ENCODE data around the gene PDPR.
"Not testable (repeated sequence)": the region's sequence is repeated elsewhere in the genome, so short reads cannot be mapped to it uniquely, and the experiment has no call there.

PDPR gene

DNA sequence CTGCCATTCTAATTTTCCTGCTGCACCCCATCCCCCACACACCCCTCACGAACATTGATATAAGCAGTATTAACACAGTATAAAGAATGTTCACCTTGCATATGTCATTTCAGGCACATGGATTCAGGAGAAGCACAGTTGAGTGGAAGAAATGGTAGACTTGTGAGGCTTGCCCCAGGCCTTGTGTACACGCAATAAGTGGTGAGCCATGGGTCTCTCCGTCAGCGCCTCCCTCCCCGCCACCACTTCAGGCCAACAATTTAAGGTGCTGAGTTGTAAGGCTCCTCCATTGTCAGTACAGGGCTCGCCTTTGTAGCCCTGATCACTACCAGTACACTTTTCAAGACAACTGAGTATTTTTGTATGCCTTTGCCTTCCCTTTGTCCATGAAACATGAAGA, 47.2 kb downstream of the PDPR start:
- Histone ChIP-seq H3K36me3 (ENCODE audit: insufficient read depth, low read length) (0 out of 2 replicates have a peak, but pooled peaks cover 2% of the 10 kb centered on the region), H3K27me3 (ENCODE audit: insufficient read depth, low read length) (no peaks in the 10 kb centered on the region), H3K4me3 (ENCODE audit: low read depth, low read length) (no peak overlapping the region), H3K4me1 (ENCODE audit: control insufficient read depth, insufficient read depth, low read length, unreplicated experiment) (peaks cover 11% of the 10 kb centered on the region), H2AFZ (ENCODE audit: low read length, unreplicated experiment) (no peak overlapping the region), H3K79me2 (ENCODE audit: control insufficient read depth, insufficient read depth, low read length, unreplicated experiment) (no peaks in the 10 kb centered on the region), H3K27ac (ENCODE audit: low read depth, low read length) (no peak overlapping the region)

DNA sequence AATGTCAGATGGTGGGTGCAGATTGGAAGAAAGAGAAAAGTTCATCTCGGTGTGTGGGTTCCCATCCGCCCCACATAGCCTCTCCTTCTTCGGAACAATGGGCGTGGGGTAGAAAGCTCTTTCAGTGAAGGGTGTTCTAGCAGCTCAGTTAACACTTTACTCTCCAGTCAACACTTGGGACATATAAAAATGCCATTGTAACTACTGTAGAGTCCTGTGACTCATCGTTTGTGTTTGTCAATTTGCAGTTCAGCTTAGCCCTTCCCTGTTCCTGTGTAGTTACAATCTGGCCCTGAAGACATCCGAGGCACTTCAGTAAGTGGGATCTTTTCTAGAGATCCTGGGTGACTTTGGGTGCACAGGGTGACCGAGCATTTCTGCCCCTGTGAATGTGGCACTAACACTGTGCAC, 47.9 kb downstream of the PDPR start:
- no peak overlapping the region for H2AFZ ChIP-seq (ENCODE audit: low read length, unreplicated experiment)
- no peaks in the 10 kb centered on the region for H3K79me2 ChIP-seq (ENCODE audit: control insufficient read depth, insufficient read depth, low read length, unreplicated experiment)
- no peak overlapping the region for H3K27ac ChIP-seq (ENCODE audit: low read depth, low read length)
- H3K4me1 ChIP-seq (ENCODE audit: control insufficient read depth, insufficient read depth, low read length, unreplicated experiment): peaks cover 11% of the 10 kb centered on the region
- no peaks in the 10 kb centered on the region for H3K27me3 ChIP-seq (ENCODE audit: insufficient read depth, low read length)
- H3K36me3 ChIP-seq (ENCODE audit: insufficient read depth, low read length): 0 out of 2 replicates have a peak, but pooled peaks cover 2% of the 10 kb centered on the region
- no peak overlapping the region for H3K4me3 ChIP-seq (ENCODE audit: low read depth, low read length)

DNA sequence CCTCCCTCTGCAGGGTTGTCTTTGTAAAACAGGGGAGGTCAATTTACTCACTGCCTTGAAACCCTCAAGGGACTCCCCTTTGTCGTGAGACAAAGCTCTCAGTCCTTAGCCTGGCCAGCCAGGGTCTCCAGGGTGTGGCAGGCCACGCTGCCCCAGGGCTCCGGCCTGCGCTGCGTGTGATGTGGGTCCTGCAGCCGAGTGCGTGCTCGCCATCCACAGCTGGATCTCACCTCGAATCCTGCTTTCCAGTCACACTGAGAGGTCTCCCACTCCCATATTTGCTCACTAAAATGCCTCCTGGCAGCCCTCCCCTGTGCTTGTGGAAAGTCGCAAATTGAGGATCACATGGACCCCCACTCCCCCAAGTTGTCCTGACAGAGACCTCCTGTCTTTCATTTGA, 49.5 kb downstream of the PDPR start:
- Histone ChIP-seq H2AFZ (ENCODE audit: low read length, unreplicated experiment) (no peak overlapping the region), H3K4me3 (ENCODE audit: low read depth, low read length) (no peak overlapping the region), H3K79me2 (ENCODE audit: control insufficient read depth, insufficient read depth, low read length, unreplicated experiment) (no peaks in the 10 kb centered on the region), H3K4me1 (ENCODE audit: control insufficient read depth, insufficient read depth, low read length, unreplicated experiment) (peaks cover 11% of the 10 kb centered on the region), H3K27me3 (ENCODE audit: insufficient read depth, low read length) (no peaks in the 10 kb centered on the region), H3K36me3 (ENCODE audit: insufficient read depth, low read length) (0 out of 2 replicates have a peak, but pooled peaks cover 2% of the 10 kb centered on the region), H3K27ac (ENCODE audit: low read depth, low read length) (no peak overlapping the region)

DNA sequence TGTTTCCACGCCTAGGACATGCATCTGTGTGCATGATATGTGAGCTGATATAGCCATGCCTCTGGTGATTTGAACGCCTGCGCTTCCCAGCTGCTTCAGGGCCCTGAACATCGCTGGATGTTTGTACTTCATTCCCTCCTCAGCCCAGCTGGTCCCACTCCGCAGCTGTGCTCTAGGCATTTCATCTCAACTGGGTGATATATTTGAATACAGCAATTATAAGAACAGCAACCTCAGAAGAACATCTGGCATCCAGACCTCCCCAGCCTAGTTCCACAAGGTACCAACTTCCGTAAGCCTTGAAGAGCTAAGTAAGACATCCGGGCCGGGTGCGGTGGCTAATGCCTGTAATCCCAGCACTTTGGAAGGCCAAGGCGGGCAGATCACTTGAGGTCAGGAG, 52.6 kb downstream of the PDPR start:
- not testable (repeated sequence) for H3K36me3 ChIP-seq (ENCODE audit: insufficient read depth, low read length); H3K4me3 ChIP-seq (ENCODE audit: low read depth, low read length); H3K27me3 ChIP-seq (ENCODE audit: insufficient read depth, low read length); H2AFZ ChIP-seq (ENCODE audit: low read length, unreplicated experiment); H3K27ac ChIP-seq (ENCODE audit: low read depth, low read length); H3K79me2 ChIP-seq (ENCODE audit: control insufficient read depth, insufficient read depth, low read length, unreplicated experiment)
- peaks cover 10% of the 10 kb centered on the region for H3K4me1 ChIP-seq (ENCODE audit: control insufficient read depth, insufficient read depth, low read length, unreplicated experiment)

DNA sequence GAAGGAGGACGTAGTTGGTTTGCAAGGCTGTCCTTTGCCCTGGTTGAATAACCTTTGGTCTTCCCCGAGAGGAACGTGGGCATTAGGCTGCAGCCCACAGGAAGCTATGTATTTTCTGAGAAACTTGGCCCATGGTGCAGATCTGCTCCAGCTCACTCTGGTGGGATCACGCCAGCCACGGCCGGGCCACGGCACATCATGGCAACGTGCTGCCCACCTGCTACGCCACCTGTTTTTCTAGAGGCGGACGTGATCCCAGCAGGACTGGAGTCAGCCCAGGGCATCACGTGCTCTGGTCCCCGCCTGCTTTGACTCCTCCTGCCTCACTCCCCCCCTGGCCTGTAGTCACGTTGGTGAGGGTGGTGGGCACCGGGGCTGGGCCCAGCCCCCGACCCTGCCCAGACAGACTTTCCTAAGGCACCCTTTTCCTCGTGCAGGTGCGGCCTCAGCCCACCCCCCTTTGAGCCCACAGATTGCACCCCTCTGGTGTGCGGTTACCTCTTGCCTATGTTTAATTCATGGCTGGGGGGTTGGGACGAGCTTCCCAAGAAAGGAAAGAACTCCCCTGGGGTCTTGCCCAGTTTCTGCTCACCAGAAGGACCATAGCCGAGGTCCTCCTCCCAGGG, 59.2 kb downstream of the PDPR start, which contains the start of gene CLEC18C:
CLEC18C (plus strand) TSS at position 576 of the 626 bp plus-strand sequence. CDS start 492 bp downstream, outside the sequence.
- H2AFZ ChIP-seq (ENCODE audit: low read length, unreplicated experiment); H3K4me3 ChIP-seq (ENCODE audit: low read depth, low read length); H3K4me1 ChIP-seq (ENCODE audit: control insufficient read depth, insufficient read depth, low read length, unreplicated experiment); H3K36me3 ChIP-seq (ENCODE audit: insufficient read depth, low read length); H3K79me2 ChIP-seq (ENCODE audit: control insufficient read depth, insufficient read depth, low read length, unreplicated experiment); H3K27ac ChIP-seq (ENCODE audit: low read depth, low read length); H3K27me3 ChIP-seq (ENCODE audit: insufficient read depth, low read length): not testable (repeated sequence)

DNA sequence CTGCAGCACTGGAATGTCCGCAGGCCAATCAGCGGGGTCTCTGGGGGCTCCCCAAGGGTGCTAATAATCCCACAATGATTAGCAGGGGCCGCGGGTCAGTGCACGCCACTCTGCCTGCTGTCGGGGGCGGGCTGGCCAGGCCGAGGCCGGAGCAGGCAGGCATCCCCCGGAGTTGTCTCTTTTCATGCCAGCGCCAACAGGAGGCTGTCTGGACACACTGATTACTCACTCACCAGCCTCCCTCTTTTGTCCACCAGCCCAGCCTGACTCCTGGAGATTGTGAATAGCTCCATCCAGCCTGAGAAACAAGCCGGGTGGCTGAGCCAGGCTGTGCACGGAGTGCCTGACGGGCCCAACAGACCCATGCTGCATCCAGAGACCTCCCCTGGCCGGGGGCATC, 59.8 kb downstream of the PDPR start:
- H3K79me2 ChIP-seq (ENCODE audit: control insufficient read depth, insufficient read depth, low read length, unreplicated experiment); H3K36me3 ChIP-seq (ENCODE audit: insufficient read depth, low read length); H3K27ac ChIP-seq (ENCODE audit: low read depth, low read length); H3K4me3 ChIP-seq (ENCODE audit: low read depth, low read length); H2AFZ ChIP-seq (ENCODE audit: low read length, unreplicated experiment); H3K27me3 ChIP-seq (ENCODE audit: insufficient read depth, low read length); H3K4me1 ChIP-seq (ENCODE audit: control insufficient read depth, insufficient read depth, low read length, unreplicated experiment): not testable (repeated sequence)

DNA sequence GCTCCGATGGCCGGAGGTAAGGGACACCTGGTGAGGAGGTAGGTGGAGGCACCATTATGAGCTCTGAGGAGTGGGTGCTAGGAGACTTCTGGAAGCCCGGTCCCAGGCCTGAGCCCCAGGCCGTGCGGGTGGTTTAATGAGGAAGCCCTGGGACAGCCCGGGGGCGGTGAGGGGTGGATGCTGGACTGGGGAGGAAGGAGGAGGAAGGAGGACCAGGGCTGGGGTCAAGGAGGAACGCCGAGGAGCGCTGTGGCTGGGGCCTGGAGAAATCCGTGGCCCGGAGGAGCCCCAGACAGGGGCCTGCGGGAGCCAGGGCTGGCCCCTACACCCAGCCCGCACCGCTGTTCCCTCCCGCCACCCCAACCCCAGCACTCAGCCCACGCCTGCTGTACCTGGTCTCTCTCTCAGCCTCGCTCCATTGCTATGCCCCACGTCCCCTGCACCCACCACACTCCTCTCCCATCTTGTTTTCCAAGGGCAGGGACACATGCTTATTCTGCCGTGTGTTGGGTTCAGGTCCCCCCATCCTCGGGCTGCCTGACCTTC, 60.3 kb downstream of the PDPR start:
- not testable (repeated sequence) for H3K27ac ChIP-seq (ENCODE audit: low read depth, low read length); H3K79me2 ChIP-seq (ENCODE audit: control insufficient read depth, insufficient read depth, low read length, unreplicated experiment); H2AFZ ChIP-seq (ENCODE audit: low read length, unreplicated experiment); H3K4me1 ChIP-seq (ENCODE audit: control insufficient read depth, insufficient read depth, low read length, unreplicated experiment); H3K27me3 ChIP-seq (ENCODE audit: insufficient read depth, low read length); H3K4me3 ChIP-seq (ENCODE audit: low read depth, low read length); H3K36me3 ChIP-seq (ENCODE audit: insufficient read depth, low read length)

DNA sequence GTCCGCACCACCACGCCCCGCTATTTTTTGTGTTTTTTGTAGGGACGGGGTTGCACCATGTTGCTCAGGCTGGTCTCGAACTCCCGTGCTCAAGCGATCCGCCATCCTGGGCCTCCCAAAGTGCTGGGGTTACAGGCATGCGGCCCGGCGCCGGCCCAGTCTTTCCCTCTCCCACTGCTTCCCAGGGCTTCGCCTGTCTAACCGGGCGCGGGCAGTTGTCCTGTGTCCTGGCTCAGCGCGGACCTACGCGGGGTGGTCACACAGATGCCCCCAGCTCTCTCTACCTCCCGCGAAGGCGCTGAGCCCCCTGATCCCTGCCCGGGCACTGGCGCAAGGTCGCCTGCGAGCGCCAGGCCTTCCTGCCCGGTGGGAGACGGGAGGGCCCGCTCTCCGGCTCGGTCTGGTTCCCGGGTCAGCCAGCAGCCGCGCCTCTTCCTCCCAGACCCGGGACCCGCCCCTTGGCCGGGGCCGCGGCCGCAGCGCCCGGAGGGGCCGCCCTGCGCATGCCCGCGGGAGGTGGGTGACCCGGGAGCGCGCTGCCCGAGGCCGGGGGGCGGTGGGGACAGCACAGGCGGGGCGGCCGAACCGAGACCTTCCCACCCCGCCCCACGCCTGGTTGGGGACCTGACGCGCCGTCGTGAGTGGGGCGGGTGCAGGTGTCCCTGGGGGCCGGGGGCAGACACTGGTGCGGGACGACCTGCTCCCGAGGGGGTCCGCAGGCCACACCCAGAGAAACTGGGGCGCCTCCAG, 73.9 kb downstream of the PDPR start:
- not testable (repeated sequence) for H3K4me1 ChIP-seq (ENCODE audit: control insufficient read depth, insufficient read depth, low read length, unreplicated experiment); H3K27me3 ChIP-seq (ENCODE audit: insufficient read depth, low read length); H3K36me3 ChIP-seq (ENCODE audit: insufficient read depth, low read length); H3K27ac ChIP-seq (ENCODE audit: low read depth, low read length); H3K79me2 ChIP-seq (ENCODE audit: control insufficient read depth, insufficient read depth, low read length, unreplicated experiment); H2AFZ ChIP-seq (ENCODE audit: low read length, unreplicated experiment)
- H3K4me3 ChIP-seq (ENCODE audit: low read depth, low read length): peak overlapping the region; percentile 51

DNA sequence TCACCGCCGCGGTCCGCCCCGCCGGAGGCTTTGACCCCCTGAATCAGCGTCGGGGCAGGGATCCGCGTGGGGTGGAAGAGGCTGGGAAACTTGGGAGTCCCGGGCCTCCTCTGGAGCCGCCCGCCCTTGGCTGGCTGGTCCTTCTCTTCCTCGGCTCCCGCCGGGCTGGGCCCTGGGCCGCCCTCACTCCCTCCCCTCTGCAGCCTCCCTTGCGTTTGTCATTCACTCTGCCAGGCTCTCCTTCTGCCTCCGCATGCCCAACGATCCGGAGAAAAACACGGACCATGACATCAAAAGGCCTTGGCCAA, 74.4 kb downstream of the PDPR start:
- H3K4me3 ChIP-seq (ENCODE audit: low read depth, low read length): peak overlapping the region; percentile 44; the same call in 1 of the 2 replicates
- not testable (repeated sequence) for H3K4me1 ChIP-seq (ENCODE audit: control insufficient read depth, insufficient read depth, low read length, unreplicated experiment)

DNA sequence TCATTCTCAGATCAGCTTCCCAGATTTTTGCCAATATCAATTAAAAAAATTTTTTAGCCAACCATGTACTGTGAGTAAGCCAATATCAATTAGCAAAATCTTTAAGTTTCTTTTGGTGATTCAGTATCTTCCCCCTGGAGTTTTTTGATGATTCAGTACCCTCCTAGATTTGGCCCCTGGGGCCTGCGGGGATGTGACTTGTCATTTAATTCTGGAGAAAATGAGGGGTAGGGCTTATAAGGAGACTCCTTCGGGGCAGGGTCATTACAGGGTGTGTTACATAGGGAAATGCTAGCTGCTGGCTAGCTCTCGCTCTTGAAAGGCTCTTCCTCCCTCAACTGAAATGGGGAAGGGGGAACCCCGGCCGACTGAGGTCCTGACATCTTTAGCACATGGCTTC, 76.4 kb downstream of the PDPR start:
- H3K4me1 ChIP-seq (ENCODE audit: control insufficient read depth, insufficient read depth, low read length, unreplicated experiment); H3K27ac ChIP-seq (ENCODE audit: low read depth, low read length); H3K79me2 ChIP-seq (ENCODE audit: control insufficient read depth, insufficient read depth, low read length, unreplicated experiment); H3K4me3 ChIP-seq (ENCODE audit: low read depth, low read length); H3K27me3 ChIP-seq (ENCODE audit: insufficient read depth, low read length); H3K36me3 ChIP-seq (ENCODE audit: insufficient read depth, low read length); H2AFZ ChIP-seq (ENCODE audit: low read length, unreplicated experiment): not testable (repeated sequence)

More for the DNA sequence above, 74.4 kb downstream of the PDPR start:
- not testable (repeated sequence) for H3K27me3 ChIP-seq (ENCODE audit: insufficient read depth, low read length); H3K27ac ChIP-seq (ENCODE audit: low read depth, low read length); H3K79me2 ChIP-seq (ENCODE audit: control insufficient read depth, insufficient read depth, low read length, unreplicated experiment); H3K36me3 ChIP-seq (ENCODE audit: insufficient read depth, low read length); H2AFZ ChIP-seq (ENCODE audit: low read length, unreplicated experiment)

DNA sequence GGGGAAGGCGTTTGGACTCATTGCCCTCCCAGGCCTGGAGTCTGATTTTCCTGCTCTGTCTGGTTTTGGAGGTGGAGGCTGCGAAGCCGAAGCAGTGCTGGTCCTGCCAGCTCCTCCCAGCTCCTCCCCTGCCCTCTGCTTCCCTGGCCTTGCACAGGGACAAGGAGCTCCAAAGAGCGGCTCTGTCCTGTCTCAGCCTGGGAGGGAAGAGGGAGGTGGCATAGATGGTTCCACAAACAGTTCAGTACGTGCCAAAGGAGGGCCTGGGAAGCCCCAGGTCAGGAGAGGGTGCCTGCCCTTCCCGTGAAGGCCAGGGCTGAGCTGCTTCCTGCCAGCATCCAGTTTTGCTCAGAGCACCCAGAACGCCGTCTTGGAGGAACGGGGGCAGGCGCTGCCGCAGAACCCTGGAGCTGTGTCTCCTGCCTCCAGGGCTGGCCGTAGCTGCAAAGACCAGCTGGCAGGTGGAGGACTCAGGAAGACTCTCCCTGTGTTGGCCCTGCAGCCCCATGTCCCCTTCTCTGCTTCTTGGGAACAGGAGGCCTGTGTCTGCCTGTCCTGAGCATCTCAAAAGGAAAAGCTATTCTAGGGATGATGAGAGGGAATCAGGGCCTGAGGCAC, 82.7 kb downstream of the PDPR start:
- H3K36me3 ChIP-seq (ENCODE audit: insufficient read depth, low read length); H3K4me3 ChIP-seq (ENCODE audit: low read depth, low read length); H2AFZ ChIP-seq (ENCODE audit: low read length, unreplicated experiment); H3K27me3 ChIP-seq (ENCODE audit: insufficient read depth, low read length); H3K79me2 ChIP-seq (ENCODE audit: control insufficient read depth, insufficient read depth, low read length, unreplicated experiment); H3K27ac ChIP-seq (ENCODE audit: low read depth, low read length); H3K4me1 ChIP-seq (ENCODE audit: control insufficient read depth, insufficient read depth, low read length, unreplicated experiment): not testable (repeated sequence)

Data from ACC112 (cell line).